Chondrocyte (in vitro differentiated cells): ENCODE measurements around the gene PLAC9. TPM values are rescaled to one million over a fixed set of nuclear protein-coding genes. Genes with fewer than 3 reads are reported as not detected.

ENCODE experiments used
- DNase-seq: peaks from one replicate; pipeline ENCODE4 v3.0.0; 2021; ENCODE audit warnings: mixed read lengths, low spot score
- H3K27ac Mint-ChIP-seq: one replicate; pipeline ENCODE4 v1.8.0; 2021; ENCODE audit warnings: mild to moderate bottlenecking, moderate library complexity, mixed read lengths; ENCODE audit not compliant: unreplicated experiment
- H3K27me3 Mint-ChIP-seq: 2 replicates; pipeline ENCODE4 v1.8.0; 2021; ENCODE audit warnings: low read depth, mixed read lengths
- H3K36me3 Mint-ChIP-seq: 2 replicates; pipeline ENCODE4 v1.8.0; 2021; ENCODE audit warnings: low read depth, mixed read lengths
- H3K4me1 Mint-ChIP-seq: 2 replicates; pipeline ENCODE4 v1.8.0; 2021; ENCODE audit warnings: low read depth, mild to moderate bottlenecking, mixed read lengths
- H3K4me3 Mint-ChIP-seq: one replicate; pipeline ENCODE4 v1.8.0; 2021; ENCODE audit warnings: mild to moderate bottlenecking, moderate library complexity, mixed read lengths; ENCODE audit not compliant: unreplicated experiment
- H3K9me3 Mint-ChIP-seq: 2 replicates; pipeline ENCODE4 v1.8.0; 2021; ENCODE audit warnings: low read depth, mixed read lengths
- total RNA-seq: library from RNA; stranded (reverse); gene quantifications from 3 replicates; pipeline ENCODE4 v1.2.1, GENCODE V29; 2021
- TF ChIP-seq, protein P1 (sequence below): fragments of 200-600 bp; sonication (generic); IDR thresholded peaks from 2 replicates; pipeline ENCODE4 v1.5.0; 2021; ENCODE audit warnings: antibody characterized with exemption, mild to moderate bottlenecking, moderate library complexity

The PLAC9 gene
- total RNA-seq, 1 donor from 2014 or later: 193 TPM

DNA sequence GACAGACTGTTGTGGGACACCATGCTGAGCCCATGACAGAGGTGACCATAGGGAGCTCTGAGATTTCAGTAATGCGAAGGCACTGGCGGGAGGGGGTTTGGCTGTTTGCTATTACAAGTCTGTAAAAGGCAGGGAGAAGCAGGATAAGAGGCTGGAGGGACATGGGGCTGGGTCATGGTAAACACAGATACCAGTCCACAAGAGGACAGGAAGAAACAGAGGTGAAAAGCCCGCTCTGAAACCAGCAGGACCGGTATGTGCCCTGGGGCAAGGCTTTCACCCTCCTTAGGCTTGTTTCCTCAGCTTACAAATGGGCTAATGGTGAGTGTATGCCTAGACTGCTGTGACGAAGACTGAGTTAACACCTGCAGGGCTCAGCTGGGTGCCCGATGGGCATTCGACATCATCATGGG, 38.7 kb downstream of the PLAC9 start:
- Mint-ChIP-seq H3K27me3 (no peaks in the 10 kb centered on the region), H3K4me1 (peaks cover 10% of the 10 kb centered on the region), H3K9me3 (no peaks in the 10 kb centered on the region), H3K36me3 (peaks cover 15% of the 10 kb centered on the region), H3K4me3 (no peak overlapping the region), H3K27ac (no peak overlapping the region)
- TF ChIP-seq, protein P1, sequence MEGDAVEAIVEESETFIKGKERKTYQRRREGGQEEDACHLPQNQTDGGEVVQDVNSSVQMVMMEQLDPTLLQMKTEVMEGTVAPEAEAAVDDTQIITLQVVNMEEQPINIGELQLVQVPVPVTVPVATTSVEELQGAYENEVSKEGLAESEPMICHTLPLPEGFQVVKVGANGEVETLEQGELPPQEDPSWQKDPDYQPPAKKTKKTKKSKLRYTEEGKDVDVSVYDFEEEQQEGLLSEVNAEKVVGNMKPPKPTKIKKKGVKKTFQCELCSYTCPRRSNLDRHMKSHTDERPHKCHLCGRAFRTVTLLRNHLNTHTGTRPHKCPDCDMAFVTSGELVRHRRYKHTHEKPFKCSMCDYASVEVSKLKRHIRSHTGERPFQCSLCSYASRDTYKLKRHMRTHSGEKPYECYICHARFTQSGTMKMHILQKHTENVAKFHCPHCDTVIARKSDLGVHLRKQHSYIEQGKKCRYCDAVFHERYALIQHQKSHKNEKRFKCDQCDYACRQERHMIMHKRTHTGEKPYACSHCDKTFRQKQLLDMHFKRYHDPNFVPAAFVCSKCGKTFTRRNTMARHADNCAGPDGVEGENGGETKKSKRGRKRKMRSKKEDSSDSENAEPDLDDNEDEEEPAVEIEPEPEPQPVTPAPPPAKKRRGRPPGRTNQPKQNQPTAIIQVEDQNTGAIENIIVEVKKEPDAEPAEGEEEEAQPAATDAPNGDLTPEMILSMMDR: no peak
- no peak for DNase-seq

DNA sequence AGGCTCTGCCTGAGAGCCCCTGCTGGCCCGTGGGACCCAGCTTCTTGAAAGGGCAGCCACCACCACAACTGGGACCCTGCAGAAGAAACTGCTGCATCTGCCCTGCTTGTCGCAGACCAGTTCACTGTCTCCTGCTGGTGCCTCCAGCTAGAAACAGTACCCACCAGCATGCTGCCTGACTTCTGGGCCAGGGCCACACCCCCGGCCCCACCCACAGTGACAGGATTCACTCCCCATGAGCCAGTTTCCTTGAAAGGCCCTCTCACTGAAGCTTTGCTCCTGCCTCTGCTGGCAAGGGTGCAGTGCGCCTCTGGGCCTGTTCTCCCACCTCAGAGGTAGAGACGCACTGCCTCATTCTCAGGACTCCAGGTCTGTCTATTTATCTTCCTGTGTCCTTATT, 40.4 kb downstream of the PLAC9 start:
- H3K4me1 Mint-ChIP-seq: peaks cover 12% of the 10 kb centered on the region
- no peaks in the 10 kb centered on the region for H3K27me3 Mint-ChIP-seq
- TF ChIP-seq, protein P1: no peak
- no peak overlapping the region for H3K4me3 Mint-ChIP-seq
- no peaks in the 10 kb centered on the region for H3K9me3 Mint-ChIP-seq
- DNase-seq: no peak
- no peak overlapping the region for H3K27ac Mint-ChIP-seq
- H3K36me3 Mint-ChIP-seq: peaks cover 13% of the 10 kb centered on the region

DNA sequence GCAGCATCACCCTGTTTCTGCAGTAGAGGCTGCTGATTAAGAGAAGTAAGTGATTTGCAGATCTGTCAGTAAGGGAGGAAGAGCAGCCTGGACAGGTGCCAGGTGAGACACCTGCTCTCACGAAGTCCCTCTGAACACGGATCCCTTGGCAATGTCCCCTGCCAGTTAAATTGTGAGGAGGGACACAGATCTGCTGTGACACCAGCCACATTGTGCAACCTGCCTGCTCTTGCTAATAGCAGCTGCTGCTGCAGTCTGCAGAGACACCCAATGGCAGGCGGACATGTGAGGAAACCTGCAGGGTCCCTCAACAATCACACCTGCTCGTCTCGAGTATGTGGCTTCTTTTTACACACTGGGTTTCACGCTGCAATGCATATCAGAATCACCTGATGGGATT, 40.9 kb downstream of the PLAC9 start:
- DNase-seq: no peak
- Mint-ChIP-seq H3K9me3 (no peaks in the 10 kb centered on the region), H3K27ac (no peak overlapping the region), H3K36me3 (peaks cover 13% of the 10 kb centered on the region), H3K4me1 (peaks cover 12% of the 10 kb centered on the region), H3K27me3 (no peaks in the 10 kb centered on the region), H3K4me3 (no peak overlapping the region)
- TF ChIP-seq, protein P1: no peak

DNA sequence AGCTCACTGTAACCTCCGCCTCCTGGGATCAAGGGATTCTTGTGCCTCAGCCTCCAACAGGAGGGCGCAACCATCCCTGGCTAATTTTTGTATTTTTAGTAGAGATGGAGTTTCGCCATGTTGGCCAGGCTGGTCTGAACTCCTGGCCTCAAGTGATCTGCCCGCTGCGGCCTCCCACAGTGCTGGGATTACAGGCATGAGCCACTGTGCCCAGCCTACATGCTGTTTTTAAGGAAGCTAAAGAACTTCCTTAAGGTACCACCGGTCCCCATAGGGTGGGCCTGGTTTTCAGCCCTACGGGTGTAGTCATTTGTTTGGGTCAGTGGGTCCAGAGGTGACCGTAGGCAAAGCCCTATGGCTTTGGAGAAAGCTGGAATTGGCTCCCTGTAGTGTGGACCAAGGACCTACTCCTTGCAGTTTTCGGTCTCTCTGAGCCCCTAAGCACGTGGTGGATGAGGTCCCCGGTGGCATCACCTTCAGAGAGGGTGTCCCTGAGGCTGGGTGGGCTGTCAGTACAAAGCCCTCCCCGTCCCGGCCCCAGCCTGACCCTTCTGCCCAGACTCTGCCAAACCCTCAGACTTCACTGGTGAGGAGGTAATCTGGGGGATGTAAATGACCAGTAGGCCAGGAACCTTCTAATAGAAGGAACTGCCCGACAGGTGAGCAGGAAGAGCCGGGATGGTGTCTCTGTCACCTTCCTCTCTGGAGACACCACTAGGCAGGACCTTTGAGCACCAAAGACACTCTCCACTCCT, 42.3 kb downstream of the PLAC9 start:
- TF ChIP-seq, protein P1: no peak
- Mint-ChIP-seq H3K27me3 (no peaks in the 10 kb centered on the region), H3K36me3 (peaks cover 6% of the 10 kb centered on the region), H3K4me3 (no peak overlapping the region), H3K9me3 (no peaks in the 10 kb centered on the region), H3K27ac (no peak overlapping the region), H3K4me1 (peaks cover 17% of the 10 kb centered on the region)
- DNase-seq: no peak

DNA sequence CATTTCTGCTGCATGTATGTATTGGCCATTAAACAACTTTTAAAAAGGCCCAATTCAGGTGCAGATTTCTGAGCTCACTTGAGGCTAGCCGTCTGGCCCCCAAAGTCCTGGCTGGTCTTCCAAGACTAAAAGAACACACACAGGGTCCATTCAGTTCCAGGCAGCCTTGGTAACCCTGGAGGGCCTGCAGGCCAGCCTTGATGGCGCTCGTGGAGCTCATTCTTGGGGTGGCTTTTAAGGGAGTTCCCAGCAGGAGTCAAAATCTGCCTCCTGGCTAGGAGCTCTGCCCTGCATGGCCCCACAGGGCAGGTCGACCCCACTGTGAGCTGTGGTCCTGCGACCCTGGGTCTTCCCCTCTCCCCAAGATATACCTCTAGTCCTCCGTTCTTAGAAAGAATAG, 44.0 kb downstream of the PLAC9 start:
- no peak overlapping the region for H3K27ac Mint-ChIP-seq
- TF ChIP-seq, protein P1: no peak

More for the DNA sequence above, 44.0 kb downstream of the PLAC9 start:
- H3K27me3 Mint-ChIP-seq: no peaks in the 10 kb centered on the region
- H3K4me1 Mint-ChIP-seq: peaks cover 17% of the 10 kb centered on the region
- no peaks in the 10 kb centered on the region for H3K9me3 Mint-ChIP-seq
- no peak for DNase-seq
- peaks cover 4% of the 10 kb centered on the region for H3K36me3 Mint-ChIP-seq
- no peak overlapping the region for H3K4me3 Mint-ChIP-seq
